HepG2 (cell line): ENCODE measurements around the gene PDZD7. TPM values are rescaled to one million over a fixed set of nuclear protein-coding genes. Genes with fewer than 3 reads are reported as not detected.
A peak's percentile ranks its signal among the peaks of the same experiment; 100 is the strongest.

Experiments
- E2F2 ChIP-seq: sonication (generic); formaldehyde crosslinking; IDR thresholded peaks from 2 replicates; pipeline ENCODE4 v1.4.0; 2020; ENCODE audit warnings: missing genetic modification reagents, borderline replicate concordance
- KLF15 ChIP-seq: sonication (generic); formaldehyde crosslinking; IDR thresholded peaks from 2 replicates; pipeline ENCODE4 v1.8.1; 2023; ENCODE audit warnings: borderline replicate concordance, mild to moderate bottlenecking, inconsistent platforms, missing genetic modification reagents, mixed read lengths
- LBX2 ChIP-seq: sonication (generic); formaldehyde crosslinking; IDR thresholded peaks from 2 replicates; pipeline ENCODE4 v1.5.0; 2020; ENCODE audit warnings: missing genetic modification reagents, mild to moderate bottlenecking, borderline replicate concordance
- MBNL3 ChIP-seq: fragments of 250-450 bp; sonication (Bioruptor Pico); conservative IDR thresholded peaks from 2 replicates; pipeline ENCODE4 v1.8.0; 2022; ENCODE audit warnings: mild to moderate bottlenecking, inconsistent platforms
- PBX2 ChIP-seq: IDR thresholded peaks from 2 replicates; pipeline ENCODE4 v1.6.1; 2016; ENCODE audit warnings: control low read depth
- RFXAP ChIP-seq: sonication (generic); formaldehyde crosslinking; IDR thresholded peaks from 2 replicates; pipeline ENCODE4 v1.4.0; 2020; ENCODE audit warnings: missing genetic modification reagents, borderline replicate concordance
- SP5 ChIP-seq: IDR thresholded peaks from 2 replicates; pipeline ENCODE4 v1.6.1; 2016; ENCODE audit warnings: low read depth, borderline replicate concordance
- TEAD2 ChIP-seq: sonication (generic); formaldehyde crosslinking; IDR thresholded peaks from 2 replicates; pipeline ENCODE4 v1.9.0; 2021; ENCODE audit warnings: missing genetic modification reagents
- ZFP36L1 ChIP-seq: sonication (generic); formaldehyde crosslinking; IDR thresholded peaks from 2 replicates; pipeline ENCODE4 v1.8.0; 2022; ENCODE audit warnings: mild to moderate bottlenecking, missing genetic modification reagents, moderate library complexity
- ZNF609 ChIP-seq: sonication (generic); formaldehyde crosslinking; IDR thresholded peaks from 2 replicates; pipeline ENCODE4 v1.4.0; 2020; ENCODE audit warnings: mild to moderate bottlenecking, missing genetic modification reagents, borderline replicate concordance
- ZNF768 ChIP-seq: sonication (generic); formaldehyde crosslinking; IDR thresholded peaks from 2 replicates; pipeline ENCODE4 v1.4.0; 2020; ENCODE audit warnings: missing genetic modification reagents
- ZNF775 ChIP-seq: sonication (generic); formaldehyde crosslinking; IDR thresholded peaks from 2 replicates; pipeline ENCODE4 v1.4.0; 2020; ENCODE audit warnings: missing genetic modification reagents, mild to moderate bottlenecking, moderate library complexity, borderline replicate concordance
- ZNF784 ChIP-seq: sonication (generic); formaldehyde crosslinking; IDR thresholded peaks from 2 replicates; pipeline ENCODE4 v1.5.1; 2020; ENCODE audit warnings: missing genetic modification reagents, mild to moderate bottlenecking, borderline replicate concordance
- ZZZ3 ChIP-seq: sonication (generic); formaldehyde crosslinking; IDR thresholded peaks from 2 replicates; pipeline ENCODE4 v1.4.0; 2020; ENCODE audit warnings: missing genetic modification reagents, mild to moderate bottlenecking, borderline replicate concordance
- polyA plus RNA-seq, 8 experiments: library from polyadenylated mRNA; depleted of rRNA in 3 of 8; stranded (reverse) in 7 of 8; unstranded in 1 of 8; fragments of >200 nt; fragmentation: Illumina TruSeq in 4 of 8; extraction: Trizol in 4 of 8; gene quantifications; 2 replicates each; pipeline versions ENCODE4 v1.2.1 to v1.2.3, GENCODE V29; 2011 to 2016; ENCODE audit warnings: low read depth in 4 of 8, missing spikeins in 1 of 8, mixed read lengths in 1 of 8; ENCODE audit not compliant: insufficient read depth in 1 of 8
- total RNA-seq, 5 experiments: library from RNA; depleted of rRNA; stranded (reverse); fragments of >200 nt; fragmentation: Illumina TruSeq; extraction: Trizol; gene quantifications; 2 replicates each; pipeline ENCODE4 v1.2.3, GENCODE V29; 2016; ENCODE audit warnings: low read depth in 1 of 5

Gene PDZD7
- total and polyA plus RNA-seq, 2 of the 13 experiments (the other 11 are each of a cell fraction or from before 2014, with no cell fraction given), result 0.58 to 0.73 TPM

- TF ChIP-seq ZNF609 (CRISPR knock-in tag), result no peak
- TF ChIP-seq SP5 (CRISPR knock-in tag), result peak; percentile 94
- no peak for TF ChIP-seq ZNF775
- TF ChIP-seq E2F2 (CRISPR knock-in tag), result no peak
- TF ChIP-seq ZNF784 (CRISPR knock-in tag), result no peak
- TF ChIP-seq TEAD2 (CRISPR knock-in tag), result no peak
- no peak for TF ChIP-seq LBX2 (CRISPR knock-in tag)
- TF ChIP-seq ZFP36L1 (CRISPR knock-in tag), result no peak
- no peak for TF ChIP-seq MBNL3 (CRISPR knock-in tag)
- TF ChIP-seq KLF15, result no peak
- TF ChIP-seq PBX2, result peak; percentile 92
- peak; percentile 44; the same call in 1 of the 2 replicates for TF ChIP-seq ZNF768 (CRISPR knock-in tag)
- no peak for TF ChIP-seq ZZZ3 (CRISPR knock-in tag)
- TF ChIP-seq RFXAP (CRISPR knock-in tag), result no peak
Measured at GRCh38 chr10:101042667-101043362, 11.9 kb upstream of the PDZD7 start (continued).
